Right atrium auricular region (tissue), 2 donors: ENCODE data around the gene MACROH2A1. TPM values are rescaled to one million over a fixed set of nuclear protein-coding genes. Genes with fewer than 3 reads are reported as not detected.

Source experiments
- DNase-seq: peaks from one replicate; pipeline ENCODE4 v3.0.0-alpha.2; 2019; ENCODE audit warnings: low spot score
- H3K27ac ChIP-seq, 2 donors: fragments of 200-600 bp; sonication (generic); 1 replicate in 1 of 2; 2 replicates in 1 of 2; pipeline ENCODE4 v1.5.1; 2016 to 2019
- H3K27me3 ChIP-seq, 2 donors: fragments of 200-600 bp; sonication (generic); one replicate each; pipeline versions ENCODE4 v1.5.1 to v1.6.0; 2017 to 2019
- H3K36me3 ChIP-seq: fragments of 200-600 bp; sonication (generic); one replicate; pipeline ENCODE4 v1.5.1; 2016
- H3K4me1 ChIP-seq, 2 donors: fragments of 200-600 bp; sonication (generic); one replicate each; pipeline versions ENCODE4 v1.5.1 to v1.6.0; 2017 to 2019
- H3K4me3 ChIP-seq, 2 donors: fragments of 200-600 bp; sonication (generic); 1 replicate in 1 of 2; 2 replicates in 1 of 2; pipeline ENCODE4 v1.5.1; 2017 to 2019; ENCODE audit warnings: mild to moderate bottlenecking in 1 of 2, moderate library complexity in 1 of 2
- H3K9me3 ChIP-seq, 2 donors: fragments of 200-600 bp; sonication (generic); one replicate each; pipeline ENCODE4 v1.5.1; 2019
- CTCF ChIP-seq, 2 donors: fragments of 200-600 bp; sonication (generic); IDR thresholded peaks; one replicate each; pipeline ENCODE4 v1.5.1; 2019; ENCODE audit warnings: antibody characterized with exemption in 2 of 2
- total RNA-seq, 2 donors: library from RNA; depleted of rRNA; stranded (reverse); fragments of >200 nt; gene quantifications; one replicate each; pipeline ENCODE4 v1.1.0, GENCODE V29; 2016

Gene MACROH2A1
- total RNA-seq, 2 donors from 2014 or later, result 149 to 179 TPM

GRCh38 chr5:135379046-135379654 lies 19.9 kb downstream of the MACROH2A1 start:
- no peaks in the 10 kb centered on the region for H3K9me3 ChIP-seq
- no peak for DNase-seq
- H3K4me1 ChIP-seq, result peaks cover 0 to 67% of the 10 kb centered on the region in 2 donors
- H3K4me3 ChIP-seq, result no peak overlapping the region
- no peaks in the 10 kb centered on the region for H3K27me3 ChIP-seq
- no peak for TF ChIP-seq CTCF (IDR thresholded peaks at IDR 0.05)
- H3K36me3 ChIP-seq, result peaks cover 22% of the 10 kb centered on the region
- peak overlapping the region; percentile 41 to 60 for H3K27ac ChIP-seq

GRCh38 chr5:135377751-135378680 lies 21.0 kb downstream of the MACROH2A1 start:
- TF ChIP-seq CTCF (IDR thresholded peaks at IDR 0.05), result no peak
- peaks cover 0 to 66% of the 10 kb centered on the region in 2 donors for H3K4me1 ChIP-seq
- no peaks in the 10 kb centered on the region for H3K27me3 ChIP-seq
- no peak overlapping the region for H3K27ac ChIP-seq
- DNase-seq, result no peak
- H3K36me3 ChIP-seq, result peaks cover 19% of the 10 kb centered on the region
- no peaks in the 10 kb centered on the region for H3K9me3 ChIP-seq
- no peak overlapping the region for H3K4me3 ChIP-seq

- no peak overlapping the region for H3K4me3 ChIP-seq
- no peaks in the 10 kb centered on the region for H3K9me3 ChIP-seq
- TF ChIP-seq CTCF (IDR thresholded peaks at IDR 0.05), result no peak
- H3K27ac ChIP-seq, result no peak overlapping the region
- peaks cover 11% of the 10 kb centered on the region for H3K36me3 ChIP-seq
- DNase-seq, result no peak
- peaks cover 0 to 66% of the 10 kb centered on the region in 2 donors for H3K4me1 ChIP-seq
- no peaks in the 10 kb centered on the region for H3K27me3 ChIP-seq
These were observed 21.9 kb downstream of the MACROH2A1 start for GRCh38 chr5:135376961-135377624.

- H3K9me3 ChIP-seq, result no peaks in the 10 kb centered on the region
- no peaks in the 10 kb centered on the region for H3K27me3 ChIP-seq
- H3K4me3 ChIP-seq, result no peak overlapping the region
- H3K36me3 ChIP-seq, result peaks cover 14% of the 10 kb centered on the region
- peaks cover 0 to 63% of the 10 kb centered on the region in 2 donors for H3K4me1 ChIP-seq
- H3K27ac ChIP-seq, result peak overlapping the region in 1 of 2 donors; percentile 71
- DNase-seq, result no peak
- TF ChIP-seq CTCF (IDR thresholded peaks at IDR 0.05), result no peak
These were observed 23.8 kb downstream of the MACROH2A1 start for GRCh38 chr5:135375040-135375793.

GRCh38 chr5:135373736-135374515 lies 25.1 kb downstream of the MACROH2A1 start:
- Histone ChIP-seq H3K4me3 (no peak overlapping the region), H3K27ac (peak overlapping the region; percentile 54 to 71), H3K4me1 (peaks cover 0 to 50% of the 10 kb centered on the region in 2 donors), H3K9me3 (no peaks in the 10 kb centered on the region), H3K27me3 (no peaks in the 10 kb centered on the region), H3K36me3 (peaks cover 27% of the 10 kb centered on the region)
- no peak for TF ChIP-seq CTCF (IDR thresholded peaks at IDR 0.05)
- DNase-seq, result no peak
